HepG2 (cell line): ENCODE data around the gene CCR9. TPM values are rescaled to one million over a fixed set of nuclear protein-coding genes. Genes with fewer than 3 reads are reported as not detected.

ENCODE experiments used
- ATAC-seq: fragments of 200-7000 bp; cut with Tn5 transposase; 3 replicates; pipeline ENCODE4 v1.9.1; 2020; ENCODE audit warnings: mild to moderate bottlenecking, moderate library complexity
- BruUV-seq: library from RNA; stranded (reverse); fragments of 400-500 nt; replicated peaks from 2 replicates; lab custom pipeline; 2021; lab: Mats Ljungman, UMichigan
- CTCF ChIA-PET: fragments of 300-600 bp; formaldehyde crosslinking; extraction: SDS; loops from one replicate; lab custom pipeline; 2021; ENCODE audit warnings: low total read pairs, inconsistent platforms, low intra/inter-chr PET ratio; lab: Yijun Ruan, JAX
- POLR2A ChIA-PET: fragments of 350-600 bp; sonication (Branson Sonifier 250); formaldehyde crosslinking; loops from one replicate; lab custom pipeline; 2020; ENCODE audit warnings: antibody characterized with exemption, inconsistent platforms; lab: Yijun Ruan, JAX
- DNase-seq: peaks from one replicate; pipeline ENCODE4 v3.0.0-alpha.2; 2015; ENCODE audit warnings: low spot score
- FAIRE-seq: peaks from 3 replicates; lab custom pipeline; 2011; peaks lifted over from hg19 to GRCh38; lab: Jason Lieb, UNC
- H2AFZ ChIP-seq: one replicate; pipeline ENCODE4 v1.6.1; 2011; ENCODE audit warnings: low read length, inconsistent platforms
- H3K27ac ChIP-seq: fragments of 300-600 bp; 3 replicates; pipeline ENCODE4 v1.8.0; 2011; ENCODE audit warnings: mixed run types, mild to moderate bottlenecking, mixed read lengths, low read length, inconsistent platforms; ENCODE audit not compliant: insufficient read depth; ENCODE audit errors: extremely low read length
- H3K27me3 ChIP-seq, 2 experiments: fragments of 200-600 bp in 1 of 2; 2 replicates in 1 of 2; 3 replicates in 1 of 2; pipeline versions ENCODE4 v1.6.0 to v1.8.0; 2011; ENCODE audit warnings: low read length in 2 of 2, mild to moderate bottlenecking in 2 of 2, moderate library complexity in 2 of 2, inconsistent platforms in 1 of 2; ENCODE audit not compliant: insufficient read depth in 2 of 2, control insufficient read depth in 1 of 2
- H3K36me3 ChIP-seq, 2 experiments: fragments of 200-600 bp in 1 of 2; replicated peaks in 1 of 2; 2 replicates in 1 of 2; 3 replicates in 1 of 2; pipeline versions ENCODE4 v1.5.1 to v1.8.0; 2011; ENCODE audit warnings: low read length in 2 of 2, inconsistent platforms in 1 of 2; ENCODE audit not compliant: insufficient read depth in 2 of 2, control insufficient read depth in 1 of 2
- H3K4me1 ChIP-seq: 2 replicates; pipeline ENCODE4 v1.5.1; 2012; ENCODE audit warnings: low read length, inconsistent platforms; ENCODE audit not compliant: insufficient read depth
- H3K4me2 ChIP-seq: 2 replicates; pipeline ENCODE4 v1.6.0; 2011; ENCODE audit warnings: low read depth, low read length, inconsistent platforms
- H3K4me3 ChIP-seq, 3 experiments: fragments of 200-600 bp in 1 of 3; sonication (generic), shearing (Covaris generic) in 1 of 3; replicated peaks in 1 of 3; 2 replicates each; pipeline ENCODE4 v1.5.1; 2011 to 2016; ENCODE audit warnings: low read length in 3 of 3, inconsistent platforms in 2 of 3, low read depth in 2 of 3, mild to moderate bottlenecking in 2 of 3, control low read depth in 1 of 3, mixed read lengths in 1 of 3; ENCODE audit not compliant: insufficient read depth in 1 of 3
- H3K79me2 ChIP-seq: one replicate; pipeline ENCODE4 v1.6.1; 2011; ENCODE audit warnings: low read length, inconsistent platforms; ENCODE audit not compliant: insufficient read depth
- H3K9ac ChIP-seq: 2 replicates; pipeline ENCODE4 v1.6.0; 2011; ENCODE audit warnings: mild to moderate bottlenecking, low read depth, low read length, inconsistent platforms; ENCODE audit not compliant: insufficient read depth
- H3K9me3 ChIP-seq: 2 replicates; pipeline ENCODE4 v1.5.1; 2012; ENCODE audit warnings: mild to moderate bottlenecking, low read length
- H4K20me1 ChIP-seq: 2 replicates; pipeline ENCODE4 v1.6.0; 2011; ENCODE audit warnings: inconsistent platforms, mild to moderate bottlenecking, low read length, moderate library complexity; ENCODE audit not compliant: insufficient read depth
- HDAC1 ChIP-seq: sonication (generic); formaldehyde crosslinking; IDR thresholded peaks from 2 replicates; pipeline ENCODE4 v1.5.1; 2020; ENCODE audit warnings: mild to moderate bottlenecking, missing genetic modification reagents
- XBP1 ChIP-seq: sonication (generic); formaldehyde crosslinking; IDR thresholded peaks from 2 replicates; pipeline ENCODE4 v1.5.0; 2020; ENCODE audit warnings: missing genetic modification reagents
- ZNF607 ChIP-seq: sonication (generic); formaldehyde crosslinking; IDR thresholded peaks from 2 replicates; pipeline ENCODE4 v1.5.1; 2020; ENCODE audit warnings: missing genetic modification reagents, mild to moderate bottlenecking, borderline replicate concordance
- WGBS: methylation state at CpG from one replicate; pipeline ENCODE4 v1.1.6; 2017; ENCODE audit warnings: low lambda C conversion rate; 5-methylcytosine and 5-hydroxymethylcytosine counted together
- in situ Hi-C: cut with HindIII; loops from 2 replicates; pipeline ENCODE4 v1.10.0; 2017; ENCODE audit warnings: low pct_unique_long_range_greater_than_20kb; ENCODE audit not compliant: extremely low pct_ligation_motif_present
- intact Hi-C: fragments of 100-400 bp; cut with micrococcal nuclease; formaldehyde crosslinking; loops from one replicate; pipeline ENCODE4 v1.10.0; 2022; ENCODE audit not compliant: unreplicated experiment
- polyA plus RNA-seq, 8 experiments: library from polyadenylated mRNA; depleted of rRNA in 3 of 8; stranded (reverse) in 7 of 8; unstranded in 1 of 8; fragments of >200 nt; fragmentation: Illumina TruSeq in 4 of 8; extraction: Trizol in 4 of 8; gene quantifications; 2 replicates each; pipeline versions ENCODE4 v1.2.1 to v1.2.3, GENCODE V29; 2011 to 2016; ENCODE audit warnings: low read depth in 4 of 8, missing spikeins in 1 of 8, mixed read lengths in 1 of 8; ENCODE audit not compliant: insufficient read depth in 1 of 8
- total RNA-seq, 5 experiments: library from RNA; depleted of rRNA; stranded (reverse); fragments of >200 nt; fragmentation: Illumina TruSeq; extraction: Trizol; gene quantifications; 2 replicates each; pipeline ENCODE4 v1.2.3, GENCODE V29; 2016; ENCODE audit warnings: low read depth in 1 of 5
- TF ChIP-seq, protein P1 (sequence below), 2 experiments: sonication (generic) in 1 of 2; formaldehyde crosslinking in 1 of 2; IDR thresholded peaks; 2 replicates each; pipeline versions ENCODE4 v1.6.1 to v1.9.0; 2014 to 2022; ENCODE audit warnings: antibody characterized with exemption in 1 of 2, borderline replicate concordance in 1 of 2, inconsistent platforms in 1 of 2, low read depth in 1 of 2, missing genetic modification reagents in 1 of 2

CCR9 gene
- total and polyA plus RNA-seq, 2 of the 13 experiments (the other 11 are each of a cell fraction or from before 2014, with no cell fraction given): not detected

DNA sequence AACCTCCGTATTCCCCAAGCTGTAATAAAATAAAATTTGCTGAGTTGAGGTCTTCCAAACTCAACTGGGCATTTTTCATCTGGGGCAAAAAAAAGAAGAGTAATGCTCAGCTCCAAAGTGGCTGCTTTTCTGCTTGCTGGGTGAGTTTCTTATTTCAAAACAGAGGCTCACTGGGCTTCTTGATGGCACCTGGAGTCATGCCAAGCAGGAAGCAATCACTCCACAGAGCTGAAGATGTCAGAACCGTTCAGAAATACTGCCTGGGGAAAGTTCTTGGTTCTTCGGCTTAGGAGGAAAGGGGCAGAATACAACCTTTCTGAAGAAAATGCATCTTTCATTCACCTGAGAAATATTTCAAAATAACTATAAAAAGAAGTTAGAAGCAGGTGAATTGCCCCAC lies 4.1 kb downstream of the CCR9 start:
- Histone ChIP-seq H3K27ac (no peak overlapping the region), H3K4me2 (no peak overlapping the region), H3K36me3 (no peaks in the 10 kb centered on the region), H3K9ac (no peak overlapping the region), H3K4me3 (no peak overlapping the region), H2AFZ (no peak overlapping the region), H3K4me1 (no peaks in the 10 kb centered on the region), H3K9me3 (no peaks in the 10 kb centered on the region), H3K79me2 (no peaks in the 10 kb centered on the region), H4K20me1 (no peaks in the 10 kb centered on the region), H3K27me3 (no peaks in the 10 kb centered on the region)
- no peak for DNase-seq
- FAIRE-seq: no peak
- no TSS peak for BruUV-seq
- TF ChIP-seq, protein P1, sequence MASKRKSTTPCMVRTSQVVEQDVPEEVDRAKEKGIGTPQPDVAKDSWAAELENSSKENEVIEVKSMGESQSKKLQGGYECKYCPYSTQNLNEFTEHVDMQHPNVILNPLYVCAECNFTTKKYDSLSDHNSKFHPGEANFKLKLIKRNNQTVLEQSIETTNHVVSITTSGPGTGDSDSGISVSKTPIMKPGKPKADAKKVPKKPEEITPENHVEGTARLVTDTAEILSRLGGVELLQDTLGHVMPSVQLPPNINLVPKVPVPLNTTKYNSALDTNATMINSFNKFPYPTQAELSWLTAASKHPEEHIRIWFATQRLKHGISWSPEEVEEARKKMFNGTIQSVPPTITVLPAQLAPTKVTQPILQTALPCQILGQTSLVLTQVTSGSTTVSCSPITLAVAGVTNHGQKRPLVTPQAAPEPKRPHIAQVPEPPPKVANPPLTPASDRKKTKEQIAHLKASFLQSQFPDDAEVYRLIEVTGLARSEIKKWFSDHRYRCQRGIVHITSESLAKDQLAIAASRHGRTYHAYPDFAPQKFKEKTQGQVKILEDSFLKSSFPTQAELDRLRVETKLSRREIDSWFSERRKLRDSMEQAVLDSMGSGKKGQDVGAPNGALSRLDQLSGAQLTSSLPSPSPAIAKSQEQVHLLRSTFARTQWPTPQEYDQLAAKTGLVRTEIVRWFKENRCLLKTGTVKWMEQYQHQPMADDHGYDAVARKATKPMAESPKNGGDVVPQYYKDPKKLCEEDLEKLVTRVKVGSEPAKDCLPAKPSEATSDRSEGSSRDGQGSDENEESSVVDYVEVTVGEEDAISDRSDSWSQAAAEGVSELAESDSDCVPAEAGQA (IDR thresholded peaks at IDR 0.05; ENCODE audit: low read depth): no peak
- TF ChIP-seq, protein P1 (CRISPR knock-in tag; IDR thresholded peaks at IDR 0.05; ENCODE audit: borderline replicate concordance): no peak
- no peak for TF ChIP-seq XBP1 (CRISPR knock-in tag)
- no peak for TF ChIP-seq ZNF607 (CRISPR knock-in tag)
- no peak for TF ChIP-seq HDAC1 (CRISPR knock-in tag)
- ATAC-seq: no peak
- intact Hi-C loops (no loop called here), in situ Hi-C loops (no loop called here)
- POLR2A ChIA-PET: no interaction called here
- CTCF ChIA-PET: no interaction called here
- WGBS: 65% methylated on average over 3 of the region's 3 CpGs
